Measurements from ENCODE around the gene PTPN12.
"Not testable (repeated sequence)": the region's sequence is repeated elsewhere in the genome, so short reads cannot be mapped to it uniquely, and the experiment has no call there.

Gene PTPN12

DNA sequence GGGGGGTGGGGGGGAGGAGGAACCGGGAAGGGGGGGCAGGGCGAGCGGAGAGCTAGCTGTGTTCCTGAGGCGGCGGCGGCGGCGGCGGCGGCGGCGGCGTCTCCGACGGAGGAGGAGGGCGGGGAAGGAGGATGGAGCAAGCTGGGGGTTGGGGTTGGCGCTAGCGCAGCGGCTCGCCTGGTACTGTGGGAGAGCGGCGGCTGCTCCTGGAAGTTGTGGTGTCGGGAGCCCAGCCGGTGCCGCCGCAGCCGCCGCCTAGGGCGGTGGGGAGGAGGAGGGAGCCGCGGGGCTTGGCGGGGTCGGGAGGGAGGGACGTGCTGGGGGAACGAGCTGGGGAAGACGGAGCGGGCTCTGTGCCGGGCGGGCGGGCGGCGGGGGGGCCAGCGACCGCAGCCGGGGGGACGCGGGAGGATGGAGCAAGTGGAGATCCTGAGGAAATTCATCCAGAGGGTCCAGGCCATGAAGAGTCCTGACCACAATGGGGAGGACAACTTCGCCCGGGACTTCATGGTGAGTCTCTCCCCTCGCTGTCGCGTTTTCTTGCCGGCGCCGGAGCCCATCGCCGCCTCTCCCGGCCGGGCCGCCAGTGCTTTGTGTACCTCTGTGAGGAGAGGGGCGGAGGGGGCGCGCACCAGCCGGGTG, at the start of gene PTPN12:
Gene PTPN12, plus strand, starts transcription at position 160 of the 642 bp plus-strand sequence. Its CDS starts 252 bp downstream, at position 412.
- peak; percentile 49 for DNase-seq

DNA sequence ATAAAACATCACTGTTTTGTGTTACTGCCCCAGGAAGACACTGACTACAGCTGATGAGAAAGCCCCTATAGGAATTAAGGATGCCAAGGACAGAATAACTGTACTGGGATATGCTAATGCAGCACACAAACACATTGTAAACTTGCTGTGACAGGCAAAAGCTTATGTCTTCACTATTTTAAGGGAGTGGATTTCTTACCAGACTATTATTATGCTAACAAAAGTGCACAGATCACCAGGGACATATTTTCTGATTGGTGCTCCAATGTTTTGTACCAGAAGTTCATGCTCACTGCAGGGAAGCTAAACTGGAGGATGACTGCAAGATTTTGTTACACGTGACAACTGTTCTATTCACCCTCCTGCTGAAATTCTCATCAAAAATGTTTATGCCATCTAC, 48.1 kb upstream of the PTPN12 start:
- no peak for DNase-seq

DNA sequence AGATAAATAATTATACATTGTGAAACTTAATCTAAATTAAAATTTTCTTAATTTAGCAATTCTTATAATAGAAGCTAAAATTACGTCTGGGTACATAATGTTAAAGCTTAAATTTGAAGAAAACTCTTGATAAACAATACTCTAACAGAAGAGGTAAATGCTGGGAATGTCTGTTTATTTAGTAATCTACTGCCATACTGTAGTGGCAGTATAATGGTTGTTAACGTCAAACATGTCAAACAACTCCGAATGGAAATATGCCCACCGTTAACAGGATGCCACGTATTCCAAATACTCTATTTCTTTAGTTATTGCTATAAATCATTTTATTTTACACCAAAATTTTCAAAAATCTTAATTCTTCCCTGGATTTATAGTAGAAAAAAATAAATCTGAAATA, 40.0 kb upstream of the PTPN12 start:
- DNase-seq = no peak

DNA sequence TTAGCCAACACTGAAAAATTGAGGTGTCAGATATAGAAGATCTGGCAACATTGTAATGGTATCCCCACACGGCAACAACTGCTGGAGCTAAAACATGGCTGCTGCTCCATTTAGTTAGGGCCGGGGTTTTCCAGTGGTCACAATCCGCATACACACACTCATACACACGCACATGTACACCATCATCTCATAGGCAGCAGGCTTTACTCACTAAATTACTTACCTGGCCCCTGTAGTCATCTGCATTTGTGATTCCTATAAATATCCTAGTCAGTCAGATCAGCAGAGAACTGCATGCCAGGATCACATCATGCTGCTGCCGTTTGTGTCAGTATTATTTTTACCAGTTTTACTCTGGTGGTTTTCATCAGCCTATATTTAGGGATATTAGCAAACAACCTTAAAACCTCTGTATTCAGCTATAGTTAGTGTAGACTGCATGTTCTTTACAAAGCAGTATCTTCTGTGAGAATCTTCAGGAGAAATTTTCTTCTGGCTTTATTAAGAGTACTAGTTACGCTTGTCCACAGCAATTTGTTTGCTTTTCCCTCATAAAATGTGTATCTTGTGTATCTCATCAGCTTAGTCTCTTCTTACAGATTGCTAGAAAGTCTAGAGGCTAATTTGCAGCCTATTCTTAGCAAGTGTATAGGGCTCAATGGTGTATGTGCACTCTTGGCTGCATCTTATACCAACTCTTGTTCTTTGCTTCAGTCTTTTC, 38.3 kb upstream of the PTPN12 start:
- no peak for DNase-seq

DNA sequence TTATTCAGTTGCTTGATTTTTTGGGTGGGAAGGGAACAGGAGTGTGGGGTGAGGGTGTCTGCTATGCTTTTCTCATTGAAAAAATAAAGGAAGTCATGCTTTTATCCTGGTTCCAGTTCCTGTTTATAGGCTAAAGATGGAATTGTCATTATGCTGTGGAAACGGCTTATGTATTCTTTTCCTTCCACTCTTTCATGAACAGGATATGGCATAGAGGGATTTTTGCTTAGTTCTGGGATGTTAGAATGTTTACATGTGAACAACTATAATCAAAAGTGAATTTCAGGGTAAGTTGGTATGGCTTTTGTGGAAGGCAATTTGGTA, 35.9 kb upstream of the PTPN12 start:
- no peak for DNase-seq

DNA sequence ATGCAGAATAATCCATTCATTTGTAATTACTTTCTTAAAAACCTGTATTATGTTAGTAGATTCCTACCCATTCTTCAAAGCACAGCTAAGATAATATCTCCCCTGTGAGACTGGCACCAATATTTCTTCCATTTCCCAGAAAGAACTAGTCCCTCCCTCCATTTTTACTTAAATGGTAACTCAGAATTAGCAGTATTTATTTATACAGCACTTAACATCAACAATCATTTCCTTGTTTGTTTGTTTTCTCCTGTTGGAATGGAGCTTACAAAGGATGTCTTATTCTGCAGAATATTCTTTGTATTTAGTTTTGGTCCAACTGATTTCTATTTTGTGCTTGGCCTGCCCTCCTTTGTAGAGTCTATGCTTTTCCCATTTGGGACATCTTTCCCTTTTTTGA, 32.1 kb upstream of the PTPN12 start:
- DNase-seq = no peak

DNA sequence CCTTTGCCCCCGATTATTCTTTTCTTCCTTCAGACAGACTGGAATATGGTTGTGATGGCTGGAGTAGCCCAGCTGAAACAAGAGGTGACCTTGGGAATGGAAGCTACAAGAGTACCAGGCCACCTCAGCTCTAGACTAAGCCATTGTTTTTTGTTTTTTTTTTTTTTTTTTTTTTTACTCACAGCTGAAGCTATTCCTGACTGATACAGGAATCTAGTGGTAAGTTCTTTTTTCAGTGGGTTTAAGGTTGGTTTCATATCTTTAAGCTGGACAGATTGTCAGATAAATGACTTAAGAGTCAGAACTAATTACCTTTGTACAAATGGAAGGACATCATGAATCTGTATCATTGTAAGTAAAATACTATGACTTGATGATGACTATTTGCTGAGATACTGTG, 30.2 kb upstream of the PTPN12 start:
- no peak for DNase-seq

DNA sequence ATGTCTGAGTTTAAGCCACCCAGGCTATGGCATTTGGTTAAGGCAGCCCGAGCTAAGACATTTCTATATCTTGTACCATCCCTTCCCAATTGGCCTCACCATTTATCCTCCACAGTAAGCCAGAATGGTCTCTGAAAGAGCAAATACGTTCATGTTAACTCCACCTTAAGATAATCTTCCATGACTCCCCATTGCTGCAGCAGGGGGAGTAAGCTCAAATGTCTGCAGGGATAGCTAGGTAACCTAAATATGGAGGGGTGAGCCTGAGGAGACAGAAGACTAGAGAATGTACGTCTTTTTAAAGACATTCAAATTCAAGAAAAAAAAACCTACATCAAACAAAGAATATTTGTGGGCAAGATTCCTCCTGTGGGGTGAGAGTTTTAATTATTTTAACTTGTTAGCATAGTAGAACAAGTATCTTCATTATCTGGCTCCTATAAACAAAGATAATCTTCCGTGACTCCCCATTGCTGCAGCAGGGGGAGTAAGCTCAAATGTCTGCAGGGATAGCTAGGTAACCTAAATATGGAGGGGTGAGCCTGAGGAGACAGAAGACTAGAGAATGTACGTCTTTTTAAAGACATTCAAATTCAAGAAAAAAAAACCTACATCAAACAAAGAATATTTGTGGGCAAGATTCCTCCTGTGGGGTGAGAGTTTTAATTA, 24.0 kb upstream of the PTPN12 start:
- DNase-seq = not testable (repeated sequence)

DNA sequence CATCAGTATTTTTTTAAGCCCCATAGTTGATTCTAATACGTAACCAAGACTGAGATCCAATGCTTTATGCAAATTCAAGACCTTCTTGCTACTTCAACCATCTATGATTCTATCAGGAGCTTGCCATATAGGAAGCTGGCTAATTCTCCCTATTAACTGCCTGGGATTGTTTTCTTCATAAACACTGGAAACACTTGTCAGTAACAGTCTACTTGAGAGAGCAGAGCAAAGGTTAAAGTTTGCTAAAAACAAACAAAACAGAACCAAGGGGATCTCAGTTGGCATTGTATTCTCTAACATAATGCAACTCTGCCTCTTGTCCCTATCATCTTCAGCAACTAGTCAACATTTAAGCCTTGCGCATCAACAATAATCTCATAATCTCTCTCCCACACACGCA, 21.0 kb upstream of the PTPN12 start:
- no peak for DNase-seq

DNA sequence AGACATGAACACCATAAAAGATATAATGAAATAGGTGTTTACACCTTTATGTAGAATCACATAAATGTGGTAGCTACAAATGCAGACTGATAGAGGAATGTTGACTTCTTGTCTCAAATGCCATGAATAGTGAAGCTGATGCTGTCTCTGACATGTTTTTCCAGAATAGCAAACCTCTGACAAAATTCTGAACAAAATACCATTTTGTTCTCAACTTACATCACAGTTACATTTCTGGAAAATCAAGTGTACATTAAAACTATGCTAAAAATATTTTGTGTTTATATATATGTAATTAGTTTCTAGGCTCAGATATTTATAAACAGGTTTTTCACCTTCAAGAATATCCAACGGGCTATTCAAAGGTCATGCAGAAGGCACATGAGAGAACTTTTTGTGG, 16.8 kb upstream of the PTPN12 start:
- DNase-seq = no peak

DNA sequence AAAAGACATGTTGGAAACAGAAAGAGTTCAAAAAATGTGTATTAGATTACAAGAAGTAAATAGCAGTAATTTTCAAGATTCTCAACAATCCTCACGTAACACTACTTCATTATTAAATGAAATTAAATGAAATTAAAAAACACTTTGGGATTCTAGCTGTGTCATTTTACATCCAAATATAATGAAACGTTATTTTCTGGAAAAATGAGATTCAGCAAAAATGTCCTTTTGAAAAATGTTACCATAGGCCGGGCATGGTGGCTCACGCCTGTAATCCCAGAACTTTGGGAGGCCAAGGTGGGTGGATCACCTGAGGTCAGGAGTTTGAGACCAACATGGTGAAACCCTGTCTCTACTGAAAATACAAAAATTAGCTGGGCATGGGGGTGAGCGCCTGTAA, 15.6 kb upstream of the PTPN12 start:
- DNase-seq = not testable (repeated sequence)

DNA sequence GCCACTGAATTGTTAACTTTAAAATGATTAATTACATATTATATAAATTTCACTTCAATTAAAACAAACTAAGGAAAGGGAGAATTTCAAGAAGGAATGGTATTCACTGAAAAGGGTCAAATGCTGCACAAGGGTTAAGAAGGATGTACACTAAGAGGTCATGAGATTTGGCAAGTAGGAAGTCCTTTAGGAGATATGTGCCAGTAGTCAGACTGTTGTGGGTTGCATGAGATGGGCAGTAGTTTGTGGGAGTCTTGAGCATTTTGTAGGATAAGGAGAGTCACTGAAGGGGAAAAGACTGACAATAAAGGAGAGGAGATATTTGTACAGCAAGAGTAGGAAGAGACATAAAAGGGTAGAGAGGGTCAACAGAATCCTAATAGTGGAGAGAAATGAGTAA, 12.4 kb upstream of the PTPN12 start:
- DNase-seq = no peak

DNA sequence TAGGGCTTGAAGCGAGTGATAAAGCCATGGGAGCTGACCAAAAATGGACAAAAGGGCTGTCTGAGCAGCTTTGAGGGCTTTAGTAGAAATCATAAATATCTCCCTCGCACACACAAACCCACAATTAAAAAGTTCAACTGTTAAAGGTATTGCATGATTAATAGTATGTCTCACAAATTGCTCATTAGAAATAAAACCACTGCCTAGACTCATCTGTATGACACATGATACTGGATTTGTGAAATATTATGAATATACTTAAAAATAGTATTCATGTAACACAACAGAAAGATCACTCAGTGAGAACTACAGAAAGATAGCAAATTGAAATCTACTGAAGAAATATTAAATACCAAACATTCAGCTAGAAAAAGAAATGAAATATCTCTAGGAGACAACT, 11.9 kb upstream of the PTPN12 start:
- DNase-seq = peak; percentile 37

DNA sequence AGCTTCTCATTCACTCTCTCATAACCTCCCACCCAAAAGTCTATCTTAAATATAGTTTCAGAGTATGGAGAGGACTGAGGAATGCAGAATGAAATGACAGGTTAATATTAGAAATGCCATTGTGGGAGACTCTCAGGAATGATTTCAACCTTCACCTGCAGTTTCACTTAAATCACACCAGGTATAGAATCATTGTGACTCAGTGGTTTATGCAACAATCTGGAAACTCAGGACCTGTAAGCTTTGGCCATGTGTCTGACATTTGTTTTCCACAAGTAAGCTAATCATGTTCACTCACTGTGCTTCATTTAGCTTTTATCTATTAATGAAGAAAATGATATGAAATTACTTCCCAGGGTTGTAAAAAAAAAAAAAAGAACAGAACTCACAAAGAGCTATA, 8.7 kb upstream of the PTPN12 start:
- DNase-seq = no peak

DNA sequence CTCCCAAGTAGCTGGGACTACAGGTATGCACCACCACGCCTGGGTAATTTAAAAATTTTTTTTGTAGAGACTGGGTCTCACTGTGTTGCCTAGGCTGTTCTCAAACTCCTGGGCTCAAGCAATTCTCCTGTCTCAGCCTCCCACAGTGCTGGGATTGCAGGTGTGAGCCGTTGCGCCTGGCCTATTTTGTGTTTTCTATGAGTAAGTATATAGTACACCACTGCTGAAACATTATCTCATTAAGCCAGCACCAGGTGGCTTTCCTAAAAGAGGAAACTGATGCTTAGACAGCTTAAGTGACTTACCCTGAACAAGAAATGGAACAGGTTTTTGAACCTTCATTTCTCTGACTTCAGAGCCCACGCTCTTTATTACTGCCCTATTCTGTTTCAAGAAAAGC, 7.8 kb upstream of the PTPN12 start:
- DNase-seq = no peak

DNA sequence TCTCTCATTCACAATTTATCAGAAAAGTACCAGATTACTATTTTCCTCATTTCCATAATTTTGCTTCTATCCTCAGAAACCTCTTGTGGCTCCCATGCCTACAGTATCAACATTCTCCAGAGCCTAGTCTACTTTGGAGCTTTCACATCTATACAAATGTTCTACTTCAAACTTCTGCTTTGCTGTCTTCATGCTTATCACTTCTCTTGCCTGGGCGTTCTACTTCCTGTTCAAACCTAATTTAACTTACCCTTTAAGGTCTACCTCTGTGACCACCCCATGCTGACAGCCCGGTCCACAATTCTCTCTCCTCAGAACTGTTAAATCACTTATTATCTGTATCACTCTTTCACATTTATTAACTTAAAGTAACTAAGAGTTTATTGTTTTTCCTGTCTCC, 6.1 kb upstream of the PTPN12 start:
- peak; percentile 78 for DNase-seq

DNA sequence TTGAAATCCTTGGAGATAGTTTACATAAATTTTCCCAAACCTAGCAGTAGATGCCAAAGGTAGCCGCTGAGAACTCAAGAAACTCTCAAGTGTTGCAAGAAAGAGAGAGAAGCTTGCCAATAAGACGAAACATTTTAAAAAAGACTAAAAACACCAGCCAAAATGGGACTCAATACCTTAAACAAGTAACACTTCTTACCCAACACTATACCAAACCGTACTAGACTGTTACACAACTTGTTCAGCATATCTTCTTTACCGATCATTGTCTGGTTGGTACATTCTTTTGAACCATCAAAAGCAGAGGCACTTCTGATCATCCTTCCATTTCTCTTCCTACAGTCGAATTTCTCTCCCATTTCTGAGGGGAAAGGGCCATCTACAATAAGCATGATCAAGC, 4.8 kb upstream of the PTPN12 start:
- peak; percentile 59 for DNase-seq

DNA sequence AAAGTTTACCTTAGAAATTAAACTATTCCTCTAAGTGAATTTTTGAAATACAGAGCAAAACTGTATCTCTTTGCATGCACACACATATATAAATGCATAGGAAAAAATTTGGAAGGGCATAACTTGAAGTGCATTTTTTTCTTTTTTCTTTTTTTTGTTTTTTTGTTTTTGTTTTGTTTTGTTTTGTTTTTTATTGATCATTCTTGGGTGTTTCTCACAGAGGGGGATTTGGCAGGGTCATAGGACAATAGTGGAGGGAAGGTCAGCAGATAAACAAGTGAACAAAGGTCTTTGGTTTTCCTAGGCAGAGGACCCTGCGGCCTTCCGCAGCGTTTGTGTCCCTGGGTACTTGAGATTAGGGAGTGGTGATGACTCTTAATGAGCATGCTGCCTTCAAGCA, 4.4 kb upstream of the PTPN12 start:
- DNase-seq = not testable (repeated sequence)

DNA sequence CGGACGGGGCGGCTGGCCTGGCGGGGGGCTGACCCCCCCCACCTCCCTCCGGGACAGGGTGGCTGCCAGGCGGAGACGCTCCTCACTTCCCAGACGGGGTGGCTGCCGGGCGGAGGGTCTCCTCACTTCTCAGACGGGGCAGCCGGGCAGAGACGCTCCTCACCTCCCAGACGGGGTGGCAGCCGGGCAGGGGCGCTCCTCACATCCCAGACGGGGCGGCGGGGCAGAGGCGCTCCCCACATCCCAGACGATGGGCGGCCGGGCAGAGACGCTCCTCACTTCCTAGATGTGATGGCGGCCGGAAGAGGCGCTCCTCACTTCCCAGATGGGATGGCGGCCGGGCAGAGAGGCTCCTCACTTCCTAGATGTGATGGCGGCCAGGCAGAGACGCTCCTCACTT, 3.0 kb upstream of the PTPN12 start:
- not testable (repeated sequence) for DNase-seq

DNA sequence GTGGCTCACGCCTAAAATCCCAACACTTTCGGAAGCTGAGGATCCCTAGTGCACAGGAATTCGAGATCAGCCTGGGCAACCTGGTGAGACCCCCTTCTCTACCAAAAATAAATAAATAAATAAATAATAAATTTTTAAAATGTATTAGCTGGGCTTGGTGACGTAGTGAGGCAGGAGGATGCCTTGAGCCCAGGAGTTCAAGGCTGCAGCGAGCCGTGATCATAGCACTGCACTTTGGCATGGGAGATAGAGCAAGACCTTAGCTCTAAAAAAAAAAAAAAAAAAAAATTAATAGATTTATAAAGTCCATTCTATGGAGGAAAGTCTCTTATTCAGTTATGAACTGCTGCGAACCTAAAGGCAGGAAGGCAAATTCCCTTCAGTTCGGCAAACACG, 1.1 kb upstream of the PTPN12 start:
- DNase-seq = no peak

DNA sequence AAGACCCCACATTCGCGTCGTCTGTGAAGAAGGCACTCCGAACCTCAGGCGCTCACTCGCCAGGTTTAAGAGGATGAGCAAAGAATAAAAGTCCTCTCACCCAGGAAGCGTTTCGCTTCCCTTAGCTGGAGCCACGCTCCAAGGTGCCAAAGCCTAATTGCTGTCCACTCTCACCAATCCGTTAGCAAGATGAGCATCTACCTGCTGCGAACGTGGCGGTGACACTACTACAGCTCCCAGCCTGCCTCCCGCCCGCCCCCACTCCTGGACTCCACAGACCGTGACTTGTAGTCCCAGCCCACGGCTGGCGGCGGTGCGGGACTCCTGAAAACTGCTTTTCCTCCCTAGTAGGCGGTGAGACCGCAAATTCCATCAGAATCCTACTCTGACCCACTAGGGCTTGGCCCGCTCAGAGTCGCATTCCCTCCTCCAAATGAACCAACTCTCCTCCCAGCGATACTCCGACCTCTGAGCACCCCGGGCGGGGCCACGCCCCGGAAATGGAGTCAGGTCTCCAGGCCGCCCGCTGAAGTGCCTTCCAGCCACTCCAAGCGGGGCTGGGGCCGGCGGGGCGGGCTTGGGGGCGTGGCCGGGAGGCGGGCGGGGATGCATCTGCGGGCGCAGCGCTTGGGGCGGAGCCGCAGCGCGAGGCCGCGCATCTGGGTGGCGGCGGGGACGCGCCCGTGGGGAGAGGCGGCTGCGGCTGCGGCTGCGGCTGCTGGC, 521 bp upstream of the PTPN12 start:
- peak; percentile 98 for DNase-seq

DNA sequence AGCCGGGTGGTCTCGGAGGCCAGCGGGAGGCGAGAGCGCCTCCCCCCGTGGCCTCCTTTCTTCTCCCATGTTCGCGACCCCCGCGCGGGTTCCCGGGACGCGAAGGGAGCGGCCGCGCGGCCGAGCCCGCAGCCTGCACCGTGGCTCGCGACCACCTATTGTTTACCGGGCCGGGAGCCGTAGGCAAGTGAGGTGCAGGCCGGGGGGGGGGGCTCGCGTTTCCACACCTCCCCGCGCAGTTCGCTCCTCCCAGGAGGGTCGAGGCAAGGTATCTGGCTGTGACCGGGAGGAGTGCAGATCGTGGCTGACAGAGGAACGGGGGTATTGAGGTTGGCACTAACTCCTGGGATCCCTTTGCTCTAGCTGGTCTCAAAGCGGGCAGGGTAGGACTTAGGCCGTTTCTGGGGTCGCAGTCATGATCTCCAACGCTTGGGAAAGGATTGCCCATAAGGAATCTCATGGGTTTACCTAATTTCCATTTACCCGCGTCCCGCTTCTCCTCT, 734 bp downstream of the PTPN12 start:
- peak; percentile 66 for DNase-seq

All from hematopoietic multipotent progenitor cell treated with erythropoietin and hydrocortisone succinate and interleukin-3 and kit ligand, for 6 days (in vitro differentiated cells).